Psoas muscle (tissue), 8 donors: ENCODE results near the gene FHAD1. TPM values are rescaled to one million over a fixed set of nuclear protein-coding genes. Genes with fewer than 3 reads are reported as not detected.
"Not testable (repeated sequence)": the region's sequence is repeated elsewhere in the genome, so short reads cannot be mapped to it uniquely, and the experiment has no call there.

Source experiments
- ATAC-seq, 4 donors: fragments of 200-7000 bp; cut with Tn5 transposase; one replicate each; pipeline ENCODE4 v1.9.1; 2020; ENCODE audit warnings: moderate library complexity in 3 of 4, mild to moderate bottlenecking in 2 of 4
- DNase-seq, 2 donors: peaks; one replicate each; pipeline ENCODE4 v3.0.0-alpha.2; 2020
- H3K27ac ChIP-seq: fragments of 200-600 bp; one replicate; pipeline ENCODE4 v1.8.0; 2022
- H3K27me3 ChIP-seq, 3 donors: fragments of 200-600 bp in 1 of 3; one replicate each; pipeline versions ENCODE4 v1.6.1 to v1.8.0; 2013 to 2022; ENCODE audit warnings: low read length in 2 of 3, mild to moderate bottlenecking in 2 of 3, moderate library complexity in 1 of 3; ENCODE audit not compliant: insufficient read depth in 3 of 3
- H3K36me3 ChIP-seq, 2 donors: fragments of 200-600 bp in 1 of 2; one replicate each; pipeline versions ENCODE4 v1.6.1 to v1.8.0; 2013 to 2022; ENCODE audit warnings: low read depth in 1 of 2, mild to moderate bottlenecking in 1 of 2, moderate library complexity in 1 of 2; ENCODE audit not compliant: insufficient read depth in 1 of 2
- H3K4me1 ChIP-seq: fragments of 200-600 bp; one replicate; pipeline ENCODE4 v1.8.0; 2022
- H3K4me3 ChIP-seq: fragments of 200-600 bp; one replicate; pipeline ENCODE4 v1.8.0; 2022; ENCODE audit warnings: mild to moderate bottlenecking
- H3K9me3 ChIP-seq: fragments of 200-600 bp; one replicate; pipeline ENCODE4 v1.8.0; 2022
- WGBS, 3 donors: extraction: QIAGEN DNeasy Blood & Tissue Kit; methylation state at CpG; one replicate each; pipeline versions ENCODE4 v1.1.6 to v1.1.7; 2013; 5-methylcytosine and 5-hydroxymethylcytosine counted together
- intact Hi-C, 2 donors: fragments of 100-400 bp; cut with DNase I; formaldehyde crosslinking; loops; one replicate each; pipeline versions ENCODE4 v1.11.0 to v1.14.2; 2022
- polyA plus RNA-seq, 3 donors: library from polyadenylated mRNA; stranded (reverse); fragments of 200-250 nt; gene quantifications; one replicate each; pipeline ENCODE4 v1.2.3, GENCODE V29; 2013
- total RNA-seq, 4 donors: library from RNA; stranded (reverse); fragmentation: NEBNext Ultra II Directional in 2 of 4; extraction: Animal tissue kit (Norgen Biotek cat#: 25700) in 2 of 4; gene quantifications; one replicate each; pipeline versions ENCODE4 v1.2.1 to v1.2.4, GENCODE V29; 2021 to 2023
- TF ChIP-seq, protein P1 (sequence below): fragments of 200-600 bp; IDR thresholded peaks from one replicate; pipeline ENCODE4 v1.8.0; 2022; ENCODE audit warnings: antibody characterized with exemption
- donor health status: healthy with polysubstance abuse.
- donor health status: DM: no; HTN: no; CAD: no; lungs with moderate emphysema.
- donor health status: Bipolar disorder and iron deficiency.
- donor health status: healthy.
- donor health status: DM: yes; HTN: yes; CAD: no.
- donor health status: DM: no; HTN: no; CAD: no.
- donor health status: DM: no; HTN: no; CAD: no.
- donor health status: DM: yes; HTN: yes; CAD: no.

FHAD1 gene
- total and polyA plus RNA-seq, 7 donors: 0.03 to 0.24 (median 0.06) TPM; not detected in 4

DNA sequence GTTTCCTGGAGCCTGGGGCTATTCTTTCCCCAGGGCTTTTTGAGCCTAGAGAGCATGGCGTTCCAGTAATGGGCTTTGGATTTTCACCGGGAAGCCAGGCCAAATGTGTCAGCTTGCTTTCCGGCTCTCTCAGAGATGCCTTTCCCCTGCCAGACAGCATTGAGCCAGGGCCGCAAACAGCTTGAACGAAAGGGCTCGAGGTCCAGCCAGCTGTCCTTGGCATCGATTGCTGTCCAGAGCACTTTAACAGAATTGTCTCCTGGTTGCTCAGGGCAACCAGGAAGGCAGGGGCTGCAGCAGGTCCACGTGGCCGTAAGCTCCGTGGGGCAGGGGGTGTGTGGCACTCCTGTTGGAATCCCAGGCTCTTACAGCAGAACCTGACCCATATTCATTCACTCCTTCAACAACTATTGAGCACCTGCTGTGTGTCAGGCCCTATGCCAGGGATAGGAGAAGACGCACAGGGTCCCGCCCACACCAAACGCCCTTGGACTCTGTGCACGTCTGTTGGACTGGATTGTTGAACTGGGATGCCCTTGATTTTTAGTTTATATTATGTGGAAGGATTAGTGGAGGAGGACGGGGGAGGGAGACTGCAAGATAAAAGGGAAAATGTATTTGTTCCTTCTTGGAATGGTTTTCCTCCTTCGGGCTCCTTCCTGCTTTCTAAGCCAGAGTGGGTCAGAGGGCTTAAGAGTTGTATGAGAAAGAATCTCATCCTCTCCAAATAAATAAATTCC is 123.9 kb downstream of the FHAD1 start:
- no peak overlapping the region for H3K4me3 ChIP-seq
- intact Hi-C loops: no loop called here
- DNase-seq (peak; percentile 36 to 57), ATAC-seq (peak in 2 of 4 donors; percentile 30 to 58)
- H3K27ac ChIP-seq: no peak overlapping the region
- 12 to 21% (median 12%) methylated on average over 16 of the region's 16 CpGs for WGBS, 3 donors
- H3K27me3 ChIP-seq: peaks cover 0 to 13% (median 0%) of the 10 kb centered on the region in 3 donors
- TF ChIP-seq, protein P1, sequence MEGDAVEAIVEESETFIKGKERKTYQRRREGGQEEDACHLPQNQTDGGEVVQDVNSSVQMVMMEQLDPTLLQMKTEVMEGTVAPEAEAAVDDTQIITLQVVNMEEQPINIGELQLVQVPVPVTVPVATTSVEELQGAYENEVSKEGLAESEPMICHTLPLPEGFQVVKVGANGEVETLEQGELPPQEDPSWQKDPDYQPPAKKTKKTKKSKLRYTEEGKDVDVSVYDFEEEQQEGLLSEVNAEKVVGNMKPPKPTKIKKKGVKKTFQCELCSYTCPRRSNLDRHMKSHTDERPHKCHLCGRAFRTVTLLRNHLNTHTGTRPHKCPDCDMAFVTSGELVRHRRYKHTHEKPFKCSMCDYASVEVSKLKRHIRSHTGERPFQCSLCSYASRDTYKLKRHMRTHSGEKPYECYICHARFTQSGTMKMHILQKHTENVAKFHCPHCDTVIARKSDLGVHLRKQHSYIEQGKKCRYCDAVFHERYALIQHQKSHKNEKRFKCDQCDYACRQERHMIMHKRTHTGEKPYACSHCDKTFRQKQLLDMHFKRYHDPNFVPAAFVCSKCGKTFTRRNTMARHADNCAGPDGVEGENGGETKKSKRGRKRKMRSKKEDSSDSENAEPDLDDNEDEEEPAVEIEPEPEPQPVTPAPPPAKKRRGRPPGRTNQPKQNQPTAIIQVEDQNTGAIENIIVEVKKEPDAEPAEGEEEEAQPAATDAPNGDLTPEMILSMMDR: no peak
- no peaks in the 10 kb centered on the region for H3K4me1 ChIP-seq
- no peaks in the 10 kb centered on the region for H3K36me3 ChIP-seq
- H3K9me3 ChIP-seq: no peaks in the 10 kb centered on the region

DNA sequence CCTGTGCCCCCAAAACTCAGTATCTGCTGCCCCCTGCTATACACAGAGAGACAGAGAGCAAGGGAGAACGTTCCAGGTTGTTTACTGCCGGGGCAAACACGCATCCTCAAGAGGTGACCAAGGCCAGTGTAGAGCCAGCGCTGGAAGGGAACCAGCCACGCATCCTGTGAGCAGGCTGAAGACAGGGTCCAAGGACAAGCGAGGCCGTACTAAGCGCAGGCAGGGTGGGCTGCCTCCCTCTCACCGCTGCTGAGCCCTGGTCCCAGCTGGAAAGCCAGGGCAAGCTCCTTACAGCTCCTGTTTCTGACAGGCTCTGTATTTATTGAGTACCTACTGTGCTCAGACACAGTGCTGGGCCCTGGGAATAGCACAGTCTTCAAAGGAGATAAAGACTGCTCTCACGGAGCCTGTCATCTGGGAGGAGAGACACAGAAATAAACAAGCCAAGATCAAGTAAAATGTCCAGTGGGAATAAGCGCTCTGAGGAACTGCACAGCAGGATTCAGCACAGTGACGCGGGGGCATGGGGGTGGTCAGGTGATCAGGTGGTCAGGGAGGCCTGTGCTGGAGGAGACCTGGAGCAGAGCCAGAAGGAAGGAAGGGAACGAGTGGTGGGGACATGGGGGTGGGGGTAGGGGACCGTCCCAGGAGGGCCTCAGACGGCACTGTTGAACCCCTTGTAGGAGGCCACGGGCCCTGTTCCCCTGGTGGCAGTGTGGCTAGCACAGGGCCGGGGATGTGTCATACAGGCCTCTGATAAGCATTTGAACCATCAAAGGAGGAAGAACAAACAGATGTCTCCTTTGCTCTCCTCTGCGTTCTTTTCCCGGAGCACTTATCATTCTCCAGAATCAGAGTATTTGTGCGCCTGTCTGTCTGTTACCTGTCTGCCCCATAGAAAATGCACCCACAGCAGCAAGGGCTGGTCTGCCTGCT is 124.9 kb downstream of the FHAD1 start:
- 71 to 82% (median 78%) methylated on average over 21 of the region's 21 CpGs for WGBS, 3 donors
- intact Hi-C loops: no loop called here
- TF ChIP-seq, protein P1: no peak
- DNase-seq (peak in 1 of 2 donors; percentile 22), ATAC-seq (peak in 1 of 4 donors; percentile 22)
- Histone ChIP-seq H3K9me3 (no peaks in the 10 kb centered on the region), H3K4me1 (no peaks in the 10 kb centered on the region), H3K36me3 (no peaks in the 10 kb centered on the region), H3K27ac (no peak overlapping the region), H3K4me3 (no peak overlapping the region), H3K27me3 (peaks cover 0 to 13% (median 0%) of the 10 kb centered on the region in 3 donors)

DNA sequence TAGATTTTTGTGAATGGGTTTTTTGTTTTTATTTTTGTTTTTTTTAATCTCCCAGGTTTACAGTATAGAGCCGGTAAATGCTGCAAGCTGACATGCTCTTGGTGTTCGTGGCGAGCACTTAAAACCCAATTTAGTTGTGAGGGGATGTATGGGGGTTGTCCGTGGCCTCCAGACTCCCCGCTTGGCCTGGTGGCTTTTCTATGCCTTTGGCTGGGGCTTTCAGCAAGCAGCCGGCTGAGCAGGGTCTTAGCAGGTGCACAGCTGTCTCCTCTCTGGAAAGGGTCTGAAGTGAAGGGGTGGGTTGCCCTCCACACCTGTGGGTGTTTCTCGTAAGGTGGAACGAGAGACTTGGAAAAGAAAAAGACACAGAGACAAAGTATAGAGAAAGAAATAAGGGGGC is 131.7 kb downstream of the FHAD1 start:
- Histone ChIP-seq H3K27ac (no peak overlapping the region), H3K27me3 (no peaks in the 10 kb centered on the region), H3K4me3 (no peak overlapping the region), H3K9me3 (no peaks in the 10 kb centered on the region), H3K36me3 (no peaks in the 10 kb centered on the region), H3K4me1 (no peaks in the 10 kb centered on the region)
- intact Hi-C loops: no loop called here
- TF ChIP-seq, protein P1: no peak
- DNase-seq (no peak), ATAC-seq (no peak)
- WGBS, 3 donors: 80 to 87% (median 85%) methylated on average over 8 of the region's 8 CpGs

DNA sequence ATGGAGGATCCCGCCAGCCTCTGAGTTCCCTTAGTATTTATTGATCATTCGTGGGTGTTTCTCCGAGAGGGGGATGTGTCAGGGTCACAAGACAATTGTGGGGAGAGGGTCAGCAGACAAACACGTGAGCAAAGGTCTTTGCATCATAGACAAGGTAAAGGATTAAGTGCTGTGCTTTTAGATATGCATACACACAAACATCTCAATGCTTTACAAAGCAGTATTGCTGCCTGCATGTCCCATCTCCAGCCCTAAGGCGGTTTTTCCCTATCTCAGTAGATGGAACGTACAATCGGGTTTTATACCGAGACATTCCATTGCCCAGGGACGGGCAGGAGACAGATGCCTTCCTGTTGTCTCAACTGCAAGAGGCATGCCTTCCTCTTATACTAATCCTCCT is 132.1 kb downstream of the FHAD1 start:
- H3K27ac ChIP-seq, ATAC-seq, H3K27me3 ChIP-seq, H3K9me3 ChIP-seq, DNase-seq, H3K36me3 ChIP-seq, H3K4me1 ChIP-seq, H3K4me3 ChIP-seq, intact Hi-C loops: not testable (repeated sequence)
- WGBS, 3 donors: 61 to 72% (median 62%) methylated on average over 6 to 8 of the region's 9 CpGs
